Ascending aorta (tissue), 2 donors: ENCODE results near the gene KIR2DL3. TPM values are rescaled to one million over a fixed set of nuclear protein-coding genes. Genes with fewer than 3 reads are reported as not detected.

Source experiments
- DNase-seq, 2 donors: peaks; one replicate each; pipeline ENCODE4 v3.0.0-alpha.2; 2019; ENCODE audit warnings: low spot score in 2 of 2
- H3K27ac ChIP-seq, 2 donors: fragments of 200-600 bp; sonication (generic); one replicate each; pipeline ENCODE4 v1.5.1; 2016 to 2017; ENCODE audit warnings: mild to moderate bottlenecking in 1 of 2
- H3K27me3 ChIP-seq: fragments of 200-600 bp; sonication (generic); one replicate; pipeline ENCODE4 v1.5.1; 2017
- H3K36me3 ChIP-seq, 2 donors: fragments of 200-600 bp; sonication (generic); one replicate each; pipeline ENCODE4 v1.5.1; 2016
- H3K4me1 ChIP-seq, 2 donors: fragments of 200-600 bp; sonication (generic); one replicate each; pipeline ENCODE4 v1.5.1; 2016 to 2017; ENCODE audit warnings: mild to moderate bottlenecking in 1 of 2
- H3K4me3 ChIP-seq, 2 donors: fragments of 200-600 bp; sonication (generic); one replicate each; pipeline ENCODE4 v1.5.1; 2016 to 2017; ENCODE audit warnings: mild to moderate bottlenecking in 1 of 2
- H3K9me3 ChIP-seq, 2 donors: fragments of 200-600 bp; sonication (generic); one replicate each; pipeline ENCODE4 v1.5.1; 2016
- intact Hi-C: fragments of 100-400 bp; cut with DNase I; formaldehyde crosslinking; loops from one replicate; pipeline ENCODE4 v1.15.1; 2023
- total RNA-seq: library from RNA; depleted of rRNA; stranded (reverse); fragments of >200 nt; gene quantifications from one replicate; pipeline ENCODE4 v1.1.0, GENCODE V29; 2016
- TF ChIP-seq, protein P1 (sequence below), 3 experiments: fragments of 200-600 bp in 2 of 3; fragments of 450-650 bp in 1 of 3; sonication (generic) in 2 of 3; IDR thresholded peaks; one replicate each; pipeline ENCODE4 v1.5.1; 2016 to 2019; ENCODE audit warnings: antibody characterized with exemption in 3 of 3, mild to moderate bottlenecking in 1 of 3, moderate library complexity in 1 of 3

Gene KIR2DL3
- total RNA-seq, 1 donor from 2014 or later, result not detected

DNA sequence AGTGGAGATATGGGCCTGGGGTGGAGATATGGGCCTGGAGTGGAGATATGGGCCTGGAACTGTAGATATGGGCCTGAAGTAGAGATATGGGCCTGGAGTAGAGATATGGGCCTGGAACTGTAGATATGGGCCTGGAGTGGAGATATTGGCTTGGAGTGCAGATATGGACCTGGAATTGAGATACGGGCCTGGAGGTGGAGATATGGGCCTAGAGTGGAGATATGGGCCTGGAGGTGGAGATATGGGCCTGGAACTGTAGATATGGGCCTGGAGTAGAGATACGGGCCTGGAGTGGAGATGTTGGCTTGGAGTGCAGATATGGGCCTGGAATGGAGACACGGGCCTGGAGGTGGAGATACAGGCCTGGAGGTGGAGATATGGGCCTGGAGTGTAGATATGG is 13.7 kb upstream of the KIR2DL3 start:
- Histone ChIP-seq H3K27me3 (no peaks in the 10 kb centered on the region), H3K27ac (no peak overlapping the region), H3K9me3 (peaks cover 3 to 15% of the 10 kb centered on the region in 2 donors), H3K4me1 (no peaks in the 10 kb centered on the region), H3K4me3 (no peak overlapping the region), H3K36me3 (no peaks in the 10 kb centered on the region)
- TF ChIP-seq, protein P1, sequence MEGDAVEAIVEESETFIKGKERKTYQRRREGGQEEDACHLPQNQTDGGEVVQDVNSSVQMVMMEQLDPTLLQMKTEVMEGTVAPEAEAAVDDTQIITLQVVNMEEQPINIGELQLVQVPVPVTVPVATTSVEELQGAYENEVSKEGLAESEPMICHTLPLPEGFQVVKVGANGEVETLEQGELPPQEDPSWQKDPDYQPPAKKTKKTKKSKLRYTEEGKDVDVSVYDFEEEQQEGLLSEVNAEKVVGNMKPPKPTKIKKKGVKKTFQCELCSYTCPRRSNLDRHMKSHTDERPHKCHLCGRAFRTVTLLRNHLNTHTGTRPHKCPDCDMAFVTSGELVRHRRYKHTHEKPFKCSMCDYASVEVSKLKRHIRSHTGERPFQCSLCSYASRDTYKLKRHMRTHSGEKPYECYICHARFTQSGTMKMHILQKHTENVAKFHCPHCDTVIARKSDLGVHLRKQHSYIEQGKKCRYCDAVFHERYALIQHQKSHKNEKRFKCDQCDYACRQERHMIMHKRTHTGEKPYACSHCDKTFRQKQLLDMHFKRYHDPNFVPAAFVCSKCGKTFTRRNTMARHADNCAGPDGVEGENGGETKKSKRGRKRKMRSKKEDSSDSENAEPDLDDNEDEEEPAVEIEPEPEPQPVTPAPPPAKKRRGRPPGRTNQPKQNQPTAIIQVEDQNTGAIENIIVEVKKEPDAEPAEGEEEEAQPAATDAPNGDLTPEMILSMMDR (IDR thresholded peaks at IDR 0.05), result no peak
- intact Hi-C loops, result no loop called here
- DNase-seq, result no peak

DNA sequence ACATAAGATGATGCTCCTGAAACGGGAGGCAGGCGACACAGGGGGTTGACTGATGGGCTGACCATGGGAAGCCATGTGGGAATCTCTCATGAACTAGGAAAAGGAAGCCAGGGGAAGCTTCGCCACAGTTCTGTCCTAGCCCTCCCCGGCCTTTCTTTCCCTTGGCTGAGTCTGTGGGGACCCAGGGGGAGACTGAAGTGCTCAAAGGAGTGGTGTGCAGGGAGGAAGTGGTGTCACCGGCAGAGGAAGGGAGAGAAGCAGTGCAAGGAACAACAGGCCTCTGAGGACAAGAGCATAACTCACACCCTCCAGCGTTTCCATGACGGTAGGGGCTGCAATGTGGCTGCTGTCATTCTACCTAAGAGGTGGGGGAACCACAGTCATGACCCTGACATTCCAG is 13.0 kb upstream of the KIR2DL3 start:
- DNase-seq, result no peak
- TF ChIP-seq, protein P1 (IDR thresholded peaks at IDR 0.05), result no peak
- Histone ChIP-seq H3K27me3 (no peaks in the 10 kb centered on the region), H3K27ac (no peak overlapping the region), H3K9me3 (peaks cover 0 to 15% of the 10 kb centered on the region in 2 donors), H3K36me3 (no peaks in the 10 kb centered on the region), H3K4me1 (no peaks in the 10 kb centered on the region), H3K4me3 (no peak overlapping the region)
- intact Hi-C loops, result no loop called here

DNA sequence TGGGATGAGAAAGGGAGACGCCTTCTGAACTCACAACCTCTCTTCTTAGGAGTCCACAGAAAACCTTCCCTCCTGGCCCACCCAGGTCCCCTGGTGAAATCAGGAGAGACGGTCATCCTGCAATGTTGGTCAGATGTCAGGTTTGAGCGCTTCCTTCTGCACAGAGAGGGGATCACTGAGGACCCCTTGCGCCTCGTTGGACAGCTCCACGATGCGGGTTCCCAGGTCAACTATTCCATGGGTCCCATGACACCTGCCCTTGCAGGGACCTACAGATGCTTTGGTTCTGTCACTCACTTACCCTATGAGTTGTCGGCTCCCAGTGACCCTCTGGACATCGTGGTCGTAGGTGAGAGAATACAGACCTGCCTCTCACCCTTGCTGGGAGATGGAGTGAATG is 10.8 kb upstream of the KIR2DL3 start:
- H3K4me1 ChIP-seq, result no peaks in the 10 kb centered on the region
- no peaks in the 10 kb centered on the region for H3K27me3 ChIP-seq
- no peaks in the 10 kb centered on the region for H3K9me3 ChIP-seq
- TF ChIP-seq, protein P1 (IDR thresholded peaks at IDR 0.05), result no peak
- no peaks in the 10 kb centered on the region for H3K36me3 ChIP-seq
- intact Hi-C loops, result no loop called here
- no peak for DNase-seq
- H3K27ac ChIP-seq, result no peak overlapping the region
- no peak overlapping the region for H3K4me3 ChIP-seq

DNA sequence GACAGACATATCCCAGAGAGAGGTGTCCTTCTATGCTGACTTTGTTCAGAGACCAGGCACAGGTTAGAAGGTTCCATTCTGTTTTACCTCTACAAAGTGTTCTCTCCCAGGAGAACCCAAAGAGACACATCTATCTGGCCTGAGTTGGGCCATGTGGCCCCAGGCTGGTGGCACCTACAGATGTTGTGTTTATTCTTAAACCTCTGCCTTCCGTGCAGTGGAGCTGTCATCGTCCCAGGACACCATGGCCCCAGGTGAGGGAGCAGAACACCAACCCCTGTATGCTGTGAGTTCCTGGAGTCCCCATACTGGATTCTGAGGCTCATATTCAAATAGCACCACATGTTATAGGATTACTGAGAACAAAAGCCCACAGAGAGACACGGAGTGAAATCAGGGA is 10.1 kb upstream of the KIR2DL3 start:
- Histone ChIP-seq H3K27ac (no peak overlapping the region), H3K4me1 (no peaks in the 10 kb centered on the region), H3K4me3 (no peak overlapping the region), H3K36me3 (no peaks in the 10 kb centered on the region), H3K27me3 (no peaks in the 10 kb centered on the region), H3K9me3 (no peaks in the 10 kb centered on the region)
- TF ChIP-seq, protein P1 (IDR thresholded peaks at IDR 0.05), result no peak
- intact Hi-C loops, result no loop called here
- DNase-seq, result no peak

DNA sequence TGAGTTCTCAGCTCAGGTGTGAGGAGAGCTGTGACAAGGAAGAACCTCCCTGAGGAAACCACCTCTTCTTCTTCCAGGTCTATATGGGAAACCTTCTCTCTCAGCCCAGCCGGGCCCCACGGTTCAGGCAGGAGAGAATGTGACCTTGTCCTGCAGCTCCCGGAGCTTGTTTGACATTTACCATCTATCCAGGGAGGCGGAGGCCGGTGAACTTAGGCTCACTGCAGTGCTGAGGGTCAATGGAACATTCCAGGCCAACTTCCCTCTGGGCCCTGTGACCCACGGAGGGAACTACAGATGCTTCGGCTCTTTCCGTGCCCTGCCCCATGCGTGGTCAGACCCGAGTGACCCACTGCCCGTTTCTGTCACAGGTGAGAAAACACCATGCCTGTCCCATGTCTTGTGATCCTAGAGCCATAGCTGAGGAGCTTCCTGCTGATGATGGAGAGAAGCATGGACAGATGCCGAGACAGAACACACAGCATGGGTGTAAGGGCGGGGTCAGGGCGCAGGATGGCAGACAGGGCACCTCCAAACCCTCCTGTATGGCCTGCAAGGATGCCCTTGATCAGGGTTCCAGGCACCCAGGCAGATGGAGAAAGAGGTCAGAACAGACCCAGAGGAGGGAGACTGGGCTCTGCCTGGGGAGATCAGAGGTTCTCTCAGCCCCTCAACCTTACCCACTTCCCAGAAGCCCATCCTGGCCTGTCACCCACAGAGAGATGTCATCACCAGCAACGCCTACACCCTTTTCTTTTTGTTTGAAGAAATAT is 8.7 kb upstream of the KIR2DL3 start:
- no peak for DNase-seq
- Histone ChIP-seq H3K36me3 (no peaks in the 10 kb centered on the region), H3K27me3 (no peaks in the 10 kb centered on the region), H3K4me3 (no peak overlapping the region), H3K9me3 (no peaks in the 10 kb centered on the region), H3K27ac (no peak overlapping the region), H3K4me1 (no peaks in the 10 kb centered on the region)
- TF ChIP-seq, protein P1 (IDR thresholded peaks at IDR 0.05), result no peak
- intact Hi-C loops, result no loop called here
